ENCODE results near the gene CERS2. TPM values are rescaled to one million over a fixed set of nuclear protein-coding genes. Genes with fewer than 3 reads are reported as not detected.

Gene CERS2
- total RNA-seq, 1 experiment from 2014 or later, result 113 TPM

DNA sequence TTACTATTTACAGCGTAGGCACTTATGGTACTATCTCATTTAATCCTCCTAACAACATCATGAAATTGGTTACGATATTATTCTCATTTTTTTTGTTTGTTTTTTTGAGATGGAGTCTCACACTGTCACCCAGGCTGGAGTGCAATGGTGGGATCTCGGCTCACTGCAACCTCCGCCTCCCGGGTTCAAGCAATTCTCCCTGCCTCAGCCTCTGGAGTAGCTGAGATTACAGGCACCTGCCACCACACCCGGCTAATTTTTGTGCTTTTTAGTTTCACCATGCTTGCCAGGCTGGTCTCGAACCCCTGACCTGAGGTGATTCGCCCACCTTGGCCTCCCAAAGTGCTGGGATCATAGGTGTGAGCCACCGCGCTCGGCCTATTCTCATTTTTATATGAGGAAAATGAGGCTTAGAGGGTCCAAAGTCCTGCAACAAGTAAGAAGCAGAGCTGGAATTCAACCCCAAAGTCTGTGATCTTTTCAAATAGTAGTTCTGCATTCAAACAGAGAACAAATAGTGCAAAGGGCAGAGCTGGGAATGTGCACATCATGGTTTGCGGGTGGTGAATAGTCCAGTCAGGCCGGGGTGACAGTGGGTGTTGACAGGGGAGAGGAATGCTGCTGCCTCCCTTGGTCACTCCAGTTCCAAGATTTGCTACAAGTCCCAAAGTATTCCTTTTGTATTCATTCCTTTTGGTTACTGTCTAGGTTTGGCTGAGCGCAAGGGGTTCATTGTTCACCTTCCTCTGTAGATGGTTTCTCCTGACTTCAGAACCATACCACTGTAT lies 38.2 kb upstream of the CERS2 start:
- Histone ChIP-seq H3K36me3 (ENCODE audit: low read depth) (0 out of 2 replicates have a peak, but pooled peaks cover 3% of the 10 kb centered on the region), H3K27ac (no peak overlapping the region), H3K4me1 (replicated peaks; ENCODE audit: insufficient read depth) (peaks cover 8% of the 10 kb centered on the region), H3K4me2 (no peak overlapping the region), H3K27me3 (ENCODE audit: insufficient read depth, low read depth) (no peaks in the 10 kb centered on the region), H3K9me3 (ENCODE audit: insufficient read depth, low read depth) (no peaks in the 10 kb centered on the region), H2AFZ (no peak overlapping the region), H3F3A (ENCODE audit: insufficient read depth, low read depth) (peaks cover 1% of the 10 kb centered on the region), H3K79me2 (ENCODE audit: low read depth) (peaks cover 24% of the 10 kb centered on the region), H3K4me3 (no peak overlapping the region), H4K20me1 (ENCODE audit: insufficient read depth) (no peaks in the 10 kb centered on the region), H3K9me2 (ENCODE audit: insufficient read depth) (no peaks in the 10 kb centered on the region)
- no TSS peak for BruUV-seq (replicated peaks)
- ChIA-PET CTCF (no interaction called here), POLR2A (ENCODE audit: unreplicated experiment) (no interaction called here)
- no peak for DNase-seq
- TF ChIP-seq, protein P1, sequence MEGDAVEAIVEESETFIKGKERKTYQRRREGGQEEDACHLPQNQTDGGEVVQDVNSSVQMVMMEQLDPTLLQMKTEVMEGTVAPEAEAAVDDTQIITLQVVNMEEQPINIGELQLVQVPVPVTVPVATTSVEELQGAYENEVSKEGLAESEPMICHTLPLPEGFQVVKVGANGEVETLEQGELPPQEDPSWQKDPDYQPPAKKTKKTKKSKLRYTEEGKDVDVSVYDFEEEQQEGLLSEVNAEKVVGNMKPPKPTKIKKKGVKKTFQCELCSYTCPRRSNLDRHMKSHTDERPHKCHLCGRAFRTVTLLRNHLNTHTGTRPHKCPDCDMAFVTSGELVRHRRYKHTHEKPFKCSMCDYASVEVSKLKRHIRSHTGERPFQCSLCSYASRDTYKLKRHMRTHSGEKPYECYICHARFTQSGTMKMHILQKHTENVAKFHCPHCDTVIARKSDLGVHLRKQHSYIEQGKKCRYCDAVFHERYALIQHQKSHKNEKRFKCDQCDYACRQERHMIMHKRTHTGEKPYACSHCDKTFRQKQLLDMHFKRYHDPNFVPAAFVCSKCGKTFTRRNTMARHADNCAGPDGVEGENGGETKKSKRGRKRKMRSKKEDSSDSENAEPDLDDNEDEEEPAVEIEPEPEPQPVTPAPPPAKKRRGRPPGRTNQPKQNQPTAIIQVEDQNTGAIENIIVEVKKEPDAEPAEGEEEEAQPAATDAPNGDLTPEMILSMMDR (conservative IDR thresholded peaks at IDR 0.05), result no peak
- TF ChIP-seq EZH2 (IDR thresholded peaks at IDR 0.05; ENCODE audit: low read depth), result no peak
- intact Hi-C loops (cut with micrococcal nuclease; ENCODE audit: unreplicated experiment), result no loop called here

DNA sequence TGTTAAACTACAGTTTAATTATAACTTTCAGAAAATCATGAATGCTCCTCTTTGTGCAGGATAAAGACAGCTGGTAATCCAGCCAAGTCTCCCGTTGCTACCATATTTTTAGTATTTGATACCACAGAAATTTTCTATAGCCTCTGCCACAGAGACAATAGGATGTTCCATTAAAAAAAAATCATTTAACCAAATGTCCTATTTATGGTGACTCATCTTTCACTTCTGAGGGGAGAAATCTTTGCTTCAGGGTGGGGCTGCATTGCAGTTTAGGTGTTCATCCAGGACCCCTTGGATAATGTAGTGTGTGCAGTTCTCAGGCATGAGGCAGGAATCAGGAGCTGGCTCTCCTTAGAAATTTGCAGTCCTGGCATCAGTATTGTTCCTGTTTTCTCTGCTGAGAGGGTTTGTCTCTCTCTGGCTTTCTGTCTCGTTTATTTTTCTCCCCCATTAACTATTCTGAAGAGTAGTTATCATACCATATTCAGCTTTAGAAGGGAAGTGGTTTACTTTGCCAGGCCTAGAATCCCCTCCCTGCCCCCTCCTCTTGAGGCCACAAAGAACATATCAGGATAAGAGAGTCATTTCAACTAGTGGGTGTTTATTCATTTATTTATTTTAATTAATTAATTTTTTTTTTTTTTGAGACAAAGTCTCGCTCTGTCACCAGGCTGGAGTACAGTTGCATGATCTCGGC lies 36.7 kb upstream of the CERS2 start:
- peaks cover 24% of the 10 kb centered on the region for H3K4me1 ChIP-seq (replicated peaks; ENCODE audit: insufficient read depth)
- H3K4me2 ChIP-seq, result no peak overlapping the region

DNA sequence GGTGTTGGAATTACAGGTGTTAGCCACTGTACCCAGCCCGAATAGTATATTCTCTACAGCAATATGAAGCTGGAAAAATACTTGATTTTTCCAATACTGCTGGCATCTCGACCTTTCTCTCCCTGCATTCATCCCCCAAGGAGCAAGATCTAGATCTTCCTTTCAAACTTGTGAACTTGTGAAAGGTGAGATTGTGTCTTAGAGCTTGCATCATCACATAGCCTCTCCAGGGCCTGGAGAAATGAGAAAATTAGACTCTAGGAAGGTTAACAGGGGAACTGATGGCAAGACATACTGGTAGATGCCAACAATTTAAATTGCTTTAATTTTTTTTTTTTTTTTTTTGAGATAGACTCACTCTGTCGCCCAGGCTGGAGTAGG lies 35.7 kb upstream of the CERS2 start:
- no TSS peak for BruUV-seq (replicated peaks)
- CTCF ChIA-PET, result no interaction called here
- intact Hi-C loops (cut with micrococcal nuclease; ENCODE audit: unreplicated experiment), result no loop called here
- peaks cover 24% of the 10 kb centered on the region for H3F3A ChIP-seq (ENCODE audit: insufficient read depth, low read depth)
- 0 out of 2 replicates have a peak overlapping the region, but pooled peaks have one; percentile 97 for H3K4me2 ChIP-seq
- H3K36me3 ChIP-seq (ENCODE audit: low read depth), result no peaks in the 10 kb centered on the region
- H3K27me3 ChIP-seq (ENCODE audit: insufficient read depth, low read depth), result no peaks in the 10 kb centered on the region
- peaks cover 34% of the 10 kb centered on the region for H3K4me1 ChIP-seq (replicated peaks; ENCODE audit: insufficient read depth)
- peaks cover 24% of the 10 kb centered on the region for H3K79me2 ChIP-seq (ENCODE audit: low read depth)
- H3K4me3 ChIP-seq, result no peak overlapping the region
- POLR2A ChIA-PET (ENCODE audit: unreplicated experiment), result no interaction called here
- H4K20me1 ChIP-seq (ENCODE audit: insufficient read depth), result no peaks in the 10 kb centered on the region
- no peak overlapping the region for H2AFZ ChIP-seq
- H3K9me2 ChIP-seq (ENCODE audit: insufficient read depth), result no peaks in the 10 kb centered on the region
- no peak for DNase-seq
- no peaks in the 10 kb centered on the region for H3K9me3 ChIP-seq (ENCODE audit: insufficient read depth, low read depth)
- no peak overlapping the region for H3K27ac ChIP-seq
- TF ChIP-seq, protein P1 (conservative IDR thresholded peaks at IDR 0.05), result no peak
- TF ChIP-seq EZH2 (IDR thresholded peaks at IDR 0.05; ENCODE audit: low read depth), result no peak

More for the DNA sequence above, 36.7 kb upstream of the CERS2 start:
- no peaks in the 10 kb centered on the region for H3K36me3 ChIP-seq (ENCODE audit: low read depth)
- H3K27me3 ChIP-seq (ENCODE audit: insufficient read depth, low read depth), result no peaks in the 10 kb centered on the region
- DNase-seq, result no peak
- H3K9me2 ChIP-seq (ENCODE audit: insufficient read depth), result no peaks in the 10 kb centered on the region
- no peak overlapping the region for H3K27ac ChIP-seq
- peaks cover 15% of the 10 kb centered on the region for H3F3A ChIP-seq (ENCODE audit: insufficient read depth, low read depth)
- TF ChIP-seq, protein P1 (conservative IDR thresholded peaks at IDR 0.05), result no peak
- TF ChIP-seq EZH2 (IDR thresholded peaks at IDR 0.05; ENCODE audit: low read depth), result no peak
- ChIA-PET CTCF (interaction anchor here (0.5 kb wide), 1 partner anchor 90 kb away, joined by 6 read pairs; no protein-coding TSS in a partner anchor), POLR2A (ENCODE audit: unreplicated experiment) (no interaction called here)
- H3K79me2 ChIP-seq (ENCODE audit: low read depth), result peaks cover 24% of the 10 kb centered on the region
- H2AFZ ChIP-seq, result no peak overlapping the region
- no peak overlapping the region for H3K4me3 ChIP-seq
- no TSS peak for BruUV-seq (replicated peaks)
- no peaks in the 10 kb centered on the region for H3K9me3 ChIP-seq (ENCODE audit: insufficient read depth, low read depth)
- H4K20me1 ChIP-seq (ENCODE audit: insufficient read depth), result no peaks in the 10 kb centered on the region
- intact Hi-C loops (cut with micrococcal nuclease; ENCODE audit: unreplicated experiment), result no loop called here

Data from PC-9 (cell line).